Heart left ventricle (tissue), 16 donors: ENCODE measurements around the gene LBP. TPM values are rescaled to one million over a fixed set of nuclear protein-coding genes. Genes with fewer than 3 reads are reported as not detected.
A peak's percentile ranks its signal among the peaks of the same experiment; 100 is the strongest.

Experiments used
- ATAC-seq, 4 donors: fragments of 200-7000 bp; cut with Tn5 transposase; one replicate each; pipeline ENCODE4 v1.9.1; 2020 to 2022; ENCODE audit warnings: moderate library complexity in 4 of 4, mild to moderate bottlenecking in 3 of 4, moderate number of reproducible peaks in 1 of 4
- DNase-seq, 5 donors: peaks; one replicate each; pipeline ENCODE4 v3.0.0-alpha.2; 2020
- H3K27ac ChIP-seq, 12 donors: fragments of 200-600 bp; sonication (generic) in 4 of 12; one replicate each; pipeline versions ENCODE4 v1.5.0 to v1.8.0; 2016 to 2022; ENCODE audit warnings: mild to moderate bottlenecking in 2 of 12
- H3K27me3 ChIP-seq, 9 donors: fragments of 200-600 bp; sonication (generic) in 2 of 9; one replicate each; pipeline versions ENCODE4 v1.5.1 to v1.8.0; 2016 to 2022; ENCODE audit warnings: mild to moderate bottlenecking in 3 of 9
- H3K36me3 ChIP-seq, 9 donors: fragments of 200-600 bp; sonication (generic) in 2 of 9; one replicate each; pipeline versions ENCODE4 v1.5.0 to v1.8.0; 2018 to 2022; ENCODE audit warnings: mild to moderate bottlenecking in 2 of 9
- H3K4me1 ChIP-seq, 12 donors: fragments of 200-600 bp; sonication (generic) in 4 of 12; one replicate each; pipeline versions ENCODE4 v1.5.0 to v1.8.0; 2016 to 2022; ENCODE audit warnings: mild to moderate bottlenecking in 3 of 12
- H3K4me3 ChIP-seq, 12 donors: fragments of 200-600 bp; sonication (generic) in 4 of 12; one replicate each; pipeline versions ENCODE4 v1.5.0 to v1.8.0; 2017 to 2022; ENCODE audit warnings: mild to moderate bottlenecking in 9 of 12, moderate library complexity in 4 of 12
- H3K9me3 ChIP-seq, 12 donors: fragments of 200-600 bp; sonication (generic) in 4 of 12; one replicate each; pipeline versions ENCODE4 v1.5.0 to v1.8.0; 2016 to 2022; ENCODE audit warnings: mild to moderate bottlenecking in 1 of 12
- POLR2A ChIP-seq, 2 donors: fragments of 450-650 bp; IDR thresholded peaks; one replicate each; pipeline ENCODE4 v1.6.1; 2017; ENCODE audit warnings: antibody characterized with exemption in 2 of 2, mild to moderate bottlenecking in 2 of 2, moderate library complexity in 2 of 2
- WGBS, 4 donors: extraction: QIAGEN DNeasy Blood & Tissue Kit in 2 of 4; methylation state at CpG; one replicate each; pipeline versions ENCODE4 v1.1.5 to v1.1.7; 2013 to 2018; 5-methylcytosine and 5-hydroxymethylcytosine counted together
- intact Hi-C, 10 donors: fragments of 100-400 bp; cut with DNase I; formaldehyde crosslinking; loops; one replicate each; pipeline versions ENCODE4 v1.11.1 to v1.14.2; 2022
- polyA plus RNA-seq, 2 donors: library from polyadenylated mRNA; stranded (reverse); fragments of 200-250 nt; gene quantifications; one replicate each; pipeline ENCODE4 v1.2.3, GENCODE V29; 2013
- total RNA-seq, 9 donors: library from RNA; depleted of rRNA in 2 of 9; stranded (reverse); fragments of >200 nt in 2 of 9; fragmentation: NEBNext Ultra II Directional in 3 of 9; extraction: Animal tissue kit (Norgen Biotek cat#: 25700) in 3 of 9; gene quantifications; one replicate each; pipeline versions ENCODE4 v1.1.0 to v1.2.4, GENCODE V29; 2016 to 2023
- TF ChIP-seq, protein P1 (sequence below), 12 donors: fragments of 200-600 bp; sonication (generic) in 4 of 12; IDR thresholded peaks; one replicate each; pipeline versions ENCODE4 v1.5.0 to v1.8.0; 2018 to 2022; ENCODE audit warnings: antibody characterized with exemption in 12 of 12, mild to moderate bottlenecking in 5 of 12
- donor health status: ischemic (EF 13 %, LVEDD 7.1; RV severe dilation, severe dysfunction).
- donor health status: healthy with polysubstance abuse.
- donor health status: DM: no; HTN: yes; CAD: no.
- donor health status: DM: no; HTN: no; CAD: no.
- donor health status: ischemic (EF 25% LVEDD 6.9; RV normal size, moderate dysfunction).
- donor health status: ischemic (EF 25% LVEDD 5.7; RV mildly dilated, moderate dysfunction).
- donor health status: healthy.
- donor health status: DM: yes; HTN: yes; CAD: no.
- donor health status: ischemic (EF 35%, LVEDD 5.7; RV mildly dilated, moderate dysfunction).
- donor health status: nonischemic (EF 11% LVEDD 7.7; RV severe dilation, severe dysfunction).
- donor health status: DM: yes; HTN: yes; CAD: no.
- donor health status: PGD.
- donor health status: ischemic (EF 29% LVEDD 5.4; RV normal size, mild dysfunction).
- donor health status: nonischemic (EF 23%, LVEDD 6.1; RV moderate dilation, normal function).

LBP gene
- total and polyA plus RNA-seq, 11 donors = 0.15 to 1.2 (median 0.39) TPM; not detected in 5

DNA sequence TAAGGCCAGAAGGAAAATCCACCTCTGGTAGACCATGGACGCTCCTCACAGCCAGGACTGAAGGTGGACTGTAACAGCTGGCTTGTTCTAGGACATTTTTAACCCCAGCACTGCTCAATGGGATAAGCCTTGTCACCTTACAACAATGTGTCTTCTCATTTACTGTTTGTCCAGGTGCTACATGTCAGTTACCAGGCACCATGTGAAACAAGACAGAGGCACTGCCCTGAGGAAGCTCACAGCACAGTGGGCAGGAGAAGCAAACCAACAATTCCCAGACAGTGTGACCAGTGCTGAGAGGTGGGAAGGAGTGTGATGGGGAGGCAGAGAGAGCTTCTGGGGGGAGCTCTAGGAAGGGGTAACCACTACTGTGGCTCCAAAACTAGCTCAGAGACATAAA lies 78.1 kb downstream of the LBP start:
- 92 to 94% (median 94%) methylated on average over 1 of the region's 1 CpG for WGBS, 4 donors
- no peaks in the 10 kb centered on the region for H3K27me3 ChIP-seq
- H3K4me3 ChIP-seq = no peak overlapping the region
- H3K27ac ChIP-seq = no peak overlapping the region
- H3K4me1 ChIP-seq = peaks cover 0 to 11% (median 0%) of the 10 kb centered on the region in 12 donors
- peaks cover 2 to 100% (median 97%) of the 10 kb centered on the region in 9 donors for H3K36me3 ChIP-seq
- H3K9me3 ChIP-seq = no peaks in the 10 kb centered on the region
- DNase-seq (no peak), ATAC-seq (no peak)
- intact Hi-C loops = no loop called here
- TF ChIP-seq, protein P1, sequence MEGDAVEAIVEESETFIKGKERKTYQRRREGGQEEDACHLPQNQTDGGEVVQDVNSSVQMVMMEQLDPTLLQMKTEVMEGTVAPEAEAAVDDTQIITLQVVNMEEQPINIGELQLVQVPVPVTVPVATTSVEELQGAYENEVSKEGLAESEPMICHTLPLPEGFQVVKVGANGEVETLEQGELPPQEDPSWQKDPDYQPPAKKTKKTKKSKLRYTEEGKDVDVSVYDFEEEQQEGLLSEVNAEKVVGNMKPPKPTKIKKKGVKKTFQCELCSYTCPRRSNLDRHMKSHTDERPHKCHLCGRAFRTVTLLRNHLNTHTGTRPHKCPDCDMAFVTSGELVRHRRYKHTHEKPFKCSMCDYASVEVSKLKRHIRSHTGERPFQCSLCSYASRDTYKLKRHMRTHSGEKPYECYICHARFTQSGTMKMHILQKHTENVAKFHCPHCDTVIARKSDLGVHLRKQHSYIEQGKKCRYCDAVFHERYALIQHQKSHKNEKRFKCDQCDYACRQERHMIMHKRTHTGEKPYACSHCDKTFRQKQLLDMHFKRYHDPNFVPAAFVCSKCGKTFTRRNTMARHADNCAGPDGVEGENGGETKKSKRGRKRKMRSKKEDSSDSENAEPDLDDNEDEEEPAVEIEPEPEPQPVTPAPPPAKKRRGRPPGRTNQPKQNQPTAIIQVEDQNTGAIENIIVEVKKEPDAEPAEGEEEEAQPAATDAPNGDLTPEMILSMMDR (IDR thresholded peaks at IDR 0.05) = no peak
- no peak for TF ChIP-seq POLR2A (IDR thresholded peaks at IDR 0.05)

DNA sequence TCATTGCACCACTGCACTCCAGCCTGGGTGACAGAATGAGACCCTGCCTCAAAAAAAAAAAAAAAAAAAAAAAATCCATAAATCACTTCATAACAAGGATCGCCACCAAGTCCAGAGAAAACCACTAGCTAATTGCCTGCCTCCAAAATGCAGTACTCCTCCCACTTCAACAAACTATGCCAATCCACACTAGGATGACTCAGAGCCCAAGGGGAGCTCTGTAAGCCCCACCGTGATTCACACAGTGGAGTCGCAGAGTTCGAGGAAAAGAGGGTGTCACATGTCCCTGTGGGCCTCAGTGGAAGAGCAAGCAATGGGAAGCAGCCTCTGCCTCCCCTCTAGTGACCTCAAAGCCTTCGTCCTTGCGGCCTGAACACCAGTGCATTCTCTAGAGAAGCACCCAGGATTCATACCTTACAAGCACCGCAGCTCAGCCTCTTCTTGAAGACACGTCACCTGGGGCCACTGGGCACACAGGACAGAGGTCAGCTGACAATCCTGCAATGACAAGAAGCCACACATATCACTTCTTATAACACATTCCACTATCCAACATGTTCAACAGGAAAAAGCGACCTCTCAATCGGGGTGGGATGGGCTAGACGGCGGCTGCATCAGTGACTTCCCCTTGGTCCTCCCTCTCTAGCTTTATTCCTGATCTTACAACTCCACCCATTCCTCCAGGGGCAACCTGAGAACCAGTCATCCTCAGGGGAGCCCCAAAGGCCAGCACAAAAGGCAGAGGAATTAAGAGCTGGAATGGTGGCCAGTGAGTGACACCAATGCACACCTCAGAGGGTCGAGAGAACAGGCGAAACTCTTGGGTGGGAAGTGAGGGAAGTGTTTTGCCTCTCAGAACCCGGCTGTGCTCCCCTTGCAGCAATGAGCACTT lies 80.0 kb downstream of the LBP start:
- H3K9me3 ChIP-seq = no peaks in the 10 kb centered on the region
- H3K36me3 ChIP-seq = peaks cover 2 to 99% (median 97%) of the 10 kb centered on the region in 9 donors
- DNase-seq (peak in 1 of 5 donors; percentile 36), ATAC-seq (peak in 2 of 4 donors; percentile 9 to 60)
- intact Hi-C loops = no loop called here
- no peak overlapping the region for H3K27ac ChIP-seq
- H3K4me3 ChIP-seq = no peak overlapping the region
- TF ChIP-seq POLR2A (IDR thresholded peaks at IDR 0.05) = no peak
- TF ChIP-seq, protein P1 (IDR thresholded peaks at IDR 0.05) = no peak
- no peaks in the 10 kb centered on the region for H3K27me3 ChIP-seq
- 75 to 84% (median 80%) methylated on average over 15 of the region's 15 CpGs for WGBS, 4 donors
- H3K4me1 ChIP-seq = peaks cover 0 to 13% (median 0%) of the 10 kb centered on the region in 12 donors

Other genes with a start within 250 kb of the LBP start
- gene TGM2, start 181.2 kb upstream of the LBP start, total RNA-seq = 1,000 to 10,000 TPM in 1 of 9 donors, 100 to 1,000 TPM in 8; 271 to 1,146 (median 567) TPM
- 100 to 1,000 TPM; 211 to 972 TPM for gene TGM2, start 181.2 kb upstream of the LBP start, polyA plus RNA-seq
- gene KIAA1755, start 85.7 kb upstream of the LBP start, total RNA-seq = 1 to 10 TPM; 2.3 to 6.7 (median 5.2) TPM
- gene KIAA1755, start 85.7 kb upstream of the LBP start, polyA plus RNA-seq = 1 to 10 TPM; 2.1 TPM
- gene BPI, start 42.3 kb upstream of the LBP start, total RNA-seq = 1 to 10 TPM in 1 of 9 donors, under 1 TPM in 3, not detected in 5; 0.18 to 2.9 (median 0.32) TPM
- gene BPI, start 42.3 kb upstream of the LBP start, polyA plus RNA-seq = not detected
- gene SNHG17, start 88.8 kb downstream of the LBP start, total RNA-seq = 10 to 100 TPM in 2 of 9 donors, 1 to 10 TPM in 7; 2.9 to 20.2 (median 5.4) TPM
- 10 to 100 TPM in 1 of 2 donors, 1 to 10 TPM in 1; 8.2 to 11.1 TPM for gene SNHG17, start 88.8 kb downstream of the LBP start, polyA plus RNA-seq
- gene RALGAPB, start 126.4 kb downstream of the LBP start, total RNA-seq = 10 to 100 TPM; 19.7 to 31.4 (median 26.2) TPM
- 10 to 100 TPM in 1 of 2 donors, 1 to 10 TPM in 1; 7.6 to 18.4 TPM for gene RALGAPB, start 126.4 kb downstream of the LBP start, polyA plus RNA-seq
- gene ADIG, start 234.7 kb downstream of the LBP start, total RNA-seq = not detected
- gene ADIG, start 234.7 kb downstream of the LBP start, polyA plus RNA-seq = not detected